ENCODE measurements around the gene TMEM253. TPM values are rescaled to one million over a fixed set of nuclear protein-coding genes. Genes with fewer than 3 reads are reported as not detected.

Gene TMEM253
- total and polyA plus RNA-seq, 9 of the 15 experiments (the other 6 are each of a cell fraction or from before 2014, with no cell fraction given) = 0.11 to 0.61 (median 0.26) TPM; not detected in 3

- TF ChIP-seq ETS1 (conservative IDR thresholded peaks at IDR 0.05; ENCODE audit: control insufficient read depth, low read depth, low read length) (peak; percentile 83; the same call in 1 of the 2 replicates), ZNF696 (CRISPR knock-in tag; conservative IDR thresholded peaks at IDR 0.05) (no peak), EGR1 (conservative IDR thresholded peaks at IDR 0.05) (0 out of 2 replicates have a peak, but pooled peaks have one; percentile 3), HDAC3 (IDR thresholded peaks at IDR 0.05; ENCODE audit: borderline replicate concordance, partially characterized antibody) (peak; percentile 73), ZBTB1 (CRISPR knock-in tag; IDR thresholded peaks at IDR 0.05; ENCODE audit: borderline replicate concordance, low read depth) (peak; percentile 80; the same call in 1 of the 2 replicates), NR1H2 (CRISPR knock-in tag; IDR thresholded peaks at IDR 0.05) (peak; percentile 94), RBBP5 (IDR thresholded peaks at IDR 0.05; ENCODE audit: borderline replicate concordance, insufficient read depth, low read length, poor library complexity, severe bottlenecking) (peak; percentile 48), CUX1 (CRISPR knock-in tag; IDR thresholded peaks at IDR 0.05) (no peak), FOXK2 (conservative IDR thresholded peaks at IDR 0.05 in 1 of 2, IDR thresholded peaks at IDR 0.05 in 1 of 2; ENCODE audit: low read depth in 2 of 2) (peak; percentile 34 to 100; a peak in 2 of 4 replicates), ARID1B (IDR thresholded peaks at IDR 0.05) (peak; percentile 74), HDAC2 (IDR thresholded peaks at IDR 0.05) (peak; percentile 39; the same call in 1 of the 2 replicates), JUNB (CRISPR knock-in tag; conservative IDR thresholded peaks at IDR 0.05) (peak; percentile 63), E4F1 (CRISPR knock-in tag; IDR thresholded peaks at IDR 0.05; ENCODE audit: borderline replicate concordance) (peak; percentile 76; the same call in 1 of the 2 replicates), ELK3 (CRISPR knock-in tag; IDR thresholded peaks at IDR 0.05) (no peak), ZNF507 (tag; conservative IDR thresholded peaks at IDR 0.05) (no peak), ZNF444 (CRISPR knock-in tag; IDR thresholded peaks at IDR 0.05) (no peak), SP1 (CRISPR knock-in tag; IDR thresholded peaks at IDR 0.05) (peak; percentile 79; the same call in 1 of the 2 replicates)
Measured at GRCh38 chr14:21103710-21104447, 3.0 kb downstream of the TMEM253 start (continued).

Measured in K562 (cell line).